LNCAP (cell line): ENCODE data around the gene MRPL43.

Experiments used
- CTCF ChIP-seq: fragments of 450-650 bp; IDR thresholded peaks from 2 replicates; pipeline ENCODE4 v1.5.1; 2017; ENCODE audit warnings: mild to moderate bottlenecking

The MRPL43 gene

GRCh38 chr10:101008823-101009423 lies 21.6 kb upstream of the MRPL43 start:
- no peak for TF ChIP-seq CTCF

DNA sequence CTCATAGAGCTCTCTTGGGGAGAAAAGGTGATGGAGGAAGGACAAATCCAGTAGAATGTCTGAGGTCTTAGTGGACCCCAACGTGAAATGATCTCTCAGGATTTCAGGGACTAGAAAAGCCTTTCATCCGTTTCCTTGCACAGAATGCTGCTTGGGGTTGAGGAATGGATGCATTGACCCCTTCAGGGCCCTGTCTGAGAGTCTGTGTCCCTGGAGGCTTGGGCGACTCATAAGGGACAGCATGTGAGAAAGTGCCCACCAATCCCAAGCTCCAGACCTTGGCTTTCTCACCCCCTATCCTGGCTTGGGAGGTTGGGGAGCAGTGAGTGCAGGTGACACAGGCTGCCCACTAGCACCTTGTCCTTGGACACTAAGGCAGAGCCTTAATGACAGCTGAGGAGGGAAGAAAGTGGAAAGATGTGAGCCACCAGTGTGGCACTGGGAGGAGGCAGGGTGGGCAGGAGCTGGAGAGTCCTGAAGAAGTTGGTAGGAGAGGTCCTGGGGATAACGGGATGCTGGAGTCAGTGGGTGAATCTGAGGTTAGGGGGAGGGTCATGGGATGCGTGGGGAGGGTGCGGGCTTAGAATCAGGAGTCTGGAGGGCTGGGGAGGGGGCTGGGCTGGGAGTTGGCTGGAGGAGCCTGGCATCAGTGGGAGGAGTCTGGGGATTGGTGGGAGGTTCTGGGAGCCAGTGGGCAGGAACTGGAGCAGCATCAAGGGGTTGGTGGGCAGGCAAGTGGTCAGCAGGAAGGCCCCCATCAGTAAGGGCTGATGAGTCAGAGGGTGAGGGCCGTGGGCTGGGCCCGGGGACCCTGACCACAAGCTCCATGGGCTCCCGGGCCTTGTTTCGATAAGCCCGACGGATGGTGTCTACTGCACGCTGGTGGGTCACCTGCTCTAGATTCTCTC lies 20.9 kb upstream of the MRPL43 start:
- TF ChIP-seq CTCF: no peak

DNA sequence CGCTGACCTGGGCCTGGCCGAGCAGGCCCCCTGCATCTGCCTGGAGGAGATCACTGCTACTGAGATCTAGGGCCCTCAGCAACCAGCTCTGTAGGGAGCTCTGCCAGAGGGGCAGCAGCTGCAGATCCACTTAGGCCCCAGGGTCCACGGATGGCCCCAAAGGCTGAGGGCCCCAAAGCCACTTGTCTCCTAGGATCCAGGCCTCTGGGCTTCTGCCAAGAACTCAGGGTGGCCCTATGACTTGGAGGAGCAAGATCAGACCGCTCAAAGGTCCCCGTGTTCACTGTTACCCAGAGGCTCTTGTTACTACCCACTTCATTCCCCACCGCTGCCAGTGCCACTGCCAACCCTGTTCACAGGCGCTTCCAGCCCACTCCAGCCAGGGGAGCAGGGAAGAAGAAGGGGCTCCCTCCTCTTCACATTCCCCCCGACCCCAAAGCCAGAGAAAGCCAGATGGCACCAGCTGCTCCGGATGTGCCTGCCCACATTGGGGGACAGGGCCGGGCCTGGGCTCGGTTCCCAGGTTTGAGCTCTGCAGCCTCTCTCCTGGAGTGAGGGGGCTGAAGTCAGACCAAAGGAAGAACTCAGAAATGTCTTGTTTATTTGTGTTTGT lies 19.9 kb upstream of the MRPL43 start:
- TF ChIP-seq CTCF: no peak

- TF ChIP-seq CTCF: no peak
These were observed 19.3 kb upstream of the MRPL43 start for GRCh38 chr10:101006593-101007098.

DNA sequence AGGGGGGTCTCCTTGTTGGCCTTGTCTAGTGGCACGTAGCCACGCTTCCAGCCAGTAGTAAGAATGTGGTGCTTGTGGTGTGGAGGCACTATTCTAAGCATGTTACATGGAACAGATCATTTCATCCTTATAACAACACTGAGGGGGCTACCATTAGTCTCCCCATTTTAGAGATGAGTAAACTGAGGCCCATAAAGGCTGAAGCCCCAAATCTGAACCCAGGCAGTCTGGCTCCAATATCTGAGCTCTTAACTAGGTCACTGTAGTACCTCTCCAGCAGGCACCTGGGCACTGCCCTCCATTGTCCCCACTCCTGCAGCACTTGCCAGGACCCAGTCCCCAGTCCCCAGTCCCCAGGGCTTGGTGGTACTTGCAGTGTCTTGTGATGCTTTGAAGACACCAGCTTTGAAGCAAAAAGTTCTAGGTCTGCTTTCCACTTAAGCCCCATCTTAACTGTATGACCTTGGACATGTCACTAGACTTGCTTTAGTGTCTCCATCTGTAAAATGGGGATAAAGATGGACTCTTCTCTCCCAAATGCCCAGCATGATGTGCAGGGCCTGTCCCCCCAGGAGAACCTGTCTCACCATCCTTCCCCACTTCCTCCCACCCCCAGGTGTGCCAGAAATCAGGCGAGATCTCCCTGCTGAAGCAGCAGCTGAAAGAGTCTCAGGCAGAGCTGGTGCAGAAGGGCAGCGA lies 18.7 kb upstream of the MRPL43 start:
- TF ChIP-seq CTCF: no peak

DNA sequence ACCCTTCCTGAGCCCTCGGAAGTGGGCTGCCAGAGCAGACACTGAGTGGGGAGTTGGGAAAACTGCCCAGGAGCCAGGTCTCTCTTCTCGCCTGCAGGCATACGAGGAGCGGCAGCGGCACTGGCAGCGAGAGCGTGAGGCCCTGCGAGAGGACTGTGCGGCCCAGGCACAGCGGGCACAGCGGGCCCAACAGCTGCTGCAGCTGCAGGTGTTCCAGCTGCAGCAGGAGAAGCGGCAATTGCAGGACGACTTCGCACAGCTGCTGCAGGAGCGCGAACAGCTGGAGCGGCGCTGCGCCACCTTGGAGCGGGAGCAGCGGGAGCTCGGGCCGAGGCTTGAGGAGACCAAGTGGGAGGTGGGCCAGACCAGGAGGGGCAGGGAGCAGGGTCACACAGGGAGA lies 18.1 kb upstream of the MRPL43 start:
- TF ChIP-seq CTCF: no peak

GRCh38 chr10:101003639-101004206 lies 16.4 kb upstream of the MRPL43 start:
- no peak for TF ChIP-seq CTCF
